ENCODE measurements around the gene ENPP6.

ENPP6 gene

DNA sequence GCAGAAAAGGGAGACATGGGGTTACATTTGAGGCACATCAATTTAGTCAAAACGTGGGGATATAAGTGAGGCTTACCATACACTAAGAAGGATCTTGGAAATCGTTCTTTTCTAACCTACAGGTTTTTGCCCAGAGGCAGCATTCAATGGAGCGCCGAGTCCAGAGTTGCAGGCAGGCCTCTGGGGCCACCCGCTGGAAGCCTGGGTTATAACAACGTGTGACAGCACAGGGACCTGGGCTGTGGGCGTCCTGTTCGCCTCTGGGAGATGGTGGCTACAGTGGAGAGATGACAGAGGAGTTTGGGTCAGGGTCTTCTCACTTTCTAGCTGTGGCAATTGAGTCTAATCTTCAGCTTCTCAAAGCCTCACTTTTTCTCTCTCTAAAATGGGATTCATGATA, 53.9 kb downstream of the ENPP6 start:
- DNase-seq (ENCODE audit: low spot score), result no peak
- no peak overlapping the region for H3K4me3 ChIP-seq (ENCODE audit: severe bottlenecking)

DNA sequence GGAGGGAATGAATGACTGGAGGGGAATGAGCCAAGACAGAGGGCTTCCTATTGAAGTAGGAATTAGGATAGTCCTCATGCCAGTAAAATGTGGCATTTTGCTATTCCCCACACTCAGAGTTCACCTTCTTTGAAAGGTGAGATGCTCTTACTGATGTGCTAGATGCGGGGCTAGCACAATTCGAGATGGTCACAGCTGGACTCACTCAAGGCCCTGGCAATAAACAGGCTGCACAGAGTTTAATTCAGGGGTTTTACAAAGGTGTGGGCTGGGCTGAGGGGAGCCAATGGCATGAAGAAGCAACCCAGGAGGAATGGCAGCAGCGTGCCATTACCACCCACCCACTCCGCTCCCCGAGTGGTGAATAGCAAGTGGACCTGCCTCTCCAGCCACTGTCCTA, 55.1 kb downstream of the ENPP6 start:
- Histone ChIP-seq H3K36me3 (ENCODE audit: low read depth) (no peaks in the 10 kb centered on the region), H3K9me3 (ENCODE audit: severe bottlenecking) (no peaks in the 10 kb centered on the region), H3K27ac (ENCODE audit: poor library complexity, severe bottlenecking) (no peak overlapping the region), H3K27me3 (ENCODE audit: insufficient read depth, poor library complexity, severe bottlenecking) (peaks cover 9% of the 10 kb centered on the region), H3K4me1 (ENCODE audit: insufficient read depth, poor library complexity, severe bottlenecking) (no peaks in the 10 kb centered on the region), H3K4me3 (ENCODE audit: severe bottlenecking) (no peak overlapping the region)
- ATAC-seq (ENCODE audit: low read depth) (no peak), DNase-seq (ENCODE audit: low spot score) (no peak)
- TF ChIP-seq, protein P1, sequence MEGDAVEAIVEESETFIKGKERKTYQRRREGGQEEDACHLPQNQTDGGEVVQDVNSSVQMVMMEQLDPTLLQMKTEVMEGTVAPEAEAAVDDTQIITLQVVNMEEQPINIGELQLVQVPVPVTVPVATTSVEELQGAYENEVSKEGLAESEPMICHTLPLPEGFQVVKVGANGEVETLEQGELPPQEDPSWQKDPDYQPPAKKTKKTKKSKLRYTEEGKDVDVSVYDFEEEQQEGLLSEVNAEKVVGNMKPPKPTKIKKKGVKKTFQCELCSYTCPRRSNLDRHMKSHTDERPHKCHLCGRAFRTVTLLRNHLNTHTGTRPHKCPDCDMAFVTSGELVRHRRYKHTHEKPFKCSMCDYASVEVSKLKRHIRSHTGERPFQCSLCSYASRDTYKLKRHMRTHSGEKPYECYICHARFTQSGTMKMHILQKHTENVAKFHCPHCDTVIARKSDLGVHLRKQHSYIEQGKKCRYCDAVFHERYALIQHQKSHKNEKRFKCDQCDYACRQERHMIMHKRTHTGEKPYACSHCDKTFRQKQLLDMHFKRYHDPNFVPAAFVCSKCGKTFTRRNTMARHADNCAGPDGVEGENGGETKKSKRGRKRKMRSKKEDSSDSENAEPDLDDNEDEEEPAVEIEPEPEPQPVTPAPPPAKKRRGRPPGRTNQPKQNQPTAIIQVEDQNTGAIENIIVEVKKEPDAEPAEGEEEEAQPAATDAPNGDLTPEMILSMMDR (IDR thresholded peaks at IDR 0.05; ENCODE audit: poor library complexity, severe bottlenecking), result no peak

More for the DNA sequence above, 53.9 kb downstream of the ENPP6 start:
- Histone ChIP-seq H3K9me3 (ENCODE audit: severe bottlenecking) (no peaks in the 10 kb centered on the region), H3K36me3 (ENCODE audit: low read depth) (no peaks in the 10 kb centered on the region), H3K27ac (ENCODE audit: poor library complexity, severe bottlenecking) (no peak overlapping the region), H3K4me1 (ENCODE audit: insufficient read depth, poor library complexity, severe bottlenecking) (no peaks in the 10 kb centered on the region), H3K27me3 (ENCODE audit: insufficient read depth, poor library complexity, severe bottlenecking) (peaks cover 8% of the 10 kb centered on the region)
- peak; percentile 61; the same call in 2 of the 3 replicates for ATAC-seq (ENCODE audit: low read depth)
- TF ChIP-seq, protein P1 (IDR thresholded peaks at IDR 0.05; ENCODE audit: poor library complexity, severe bottlenecking), result peak; percentile 56

DNA sequence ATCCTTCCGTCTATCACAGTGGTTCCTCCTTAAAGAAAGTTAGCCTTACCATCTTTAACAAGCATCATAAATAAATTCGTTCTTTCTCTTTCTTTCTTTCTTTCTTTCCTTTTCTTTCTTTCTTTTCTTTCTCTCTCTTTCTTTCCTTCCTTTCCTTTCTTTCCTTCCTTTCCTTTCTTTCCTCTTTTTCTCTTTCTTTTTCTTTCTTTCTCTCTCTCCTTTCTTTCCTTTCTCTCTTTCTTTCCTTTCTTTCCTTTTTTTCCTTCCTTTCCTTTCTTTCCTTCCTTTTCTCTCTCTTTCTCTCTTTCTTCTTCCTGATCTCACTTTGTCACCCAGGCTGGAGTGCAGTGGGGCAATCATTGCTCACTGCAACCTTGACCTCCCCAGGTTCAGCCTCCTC, 60.4 kb downstream of the ENPP6 start:
- Histone ChIP-seq H3K4me3 (ENCODE audit: severe bottlenecking) (no peak overlapping the region), H3K27ac (ENCODE audit: poor library complexity, severe bottlenecking) (no peak overlapping the region), H3K36me3 (ENCODE audit: low read depth) (no peaks in the 10 kb centered on the region), H3K27me3 (ENCODE audit: insufficient read depth, poor library complexity, severe bottlenecking) (peaks cover 9% of the 10 kb centered on the region), H3K9me3 (ENCODE audit: severe bottlenecking) (no peaks in the 10 kb centered on the region), H3K4me1 (ENCODE audit: insufficient read depth, poor library complexity, severe bottlenecking) (no peaks in the 10 kb centered on the region)
- DNase-seq (ENCODE audit: low spot score) (no peak), ATAC-seq (ENCODE audit: low read depth) (no peak)
- TF ChIP-seq, protein P1 (IDR thresholded peaks at IDR 0.05; ENCODE audit: poor library complexity, severe bottlenecking), result no peak

DNA sequence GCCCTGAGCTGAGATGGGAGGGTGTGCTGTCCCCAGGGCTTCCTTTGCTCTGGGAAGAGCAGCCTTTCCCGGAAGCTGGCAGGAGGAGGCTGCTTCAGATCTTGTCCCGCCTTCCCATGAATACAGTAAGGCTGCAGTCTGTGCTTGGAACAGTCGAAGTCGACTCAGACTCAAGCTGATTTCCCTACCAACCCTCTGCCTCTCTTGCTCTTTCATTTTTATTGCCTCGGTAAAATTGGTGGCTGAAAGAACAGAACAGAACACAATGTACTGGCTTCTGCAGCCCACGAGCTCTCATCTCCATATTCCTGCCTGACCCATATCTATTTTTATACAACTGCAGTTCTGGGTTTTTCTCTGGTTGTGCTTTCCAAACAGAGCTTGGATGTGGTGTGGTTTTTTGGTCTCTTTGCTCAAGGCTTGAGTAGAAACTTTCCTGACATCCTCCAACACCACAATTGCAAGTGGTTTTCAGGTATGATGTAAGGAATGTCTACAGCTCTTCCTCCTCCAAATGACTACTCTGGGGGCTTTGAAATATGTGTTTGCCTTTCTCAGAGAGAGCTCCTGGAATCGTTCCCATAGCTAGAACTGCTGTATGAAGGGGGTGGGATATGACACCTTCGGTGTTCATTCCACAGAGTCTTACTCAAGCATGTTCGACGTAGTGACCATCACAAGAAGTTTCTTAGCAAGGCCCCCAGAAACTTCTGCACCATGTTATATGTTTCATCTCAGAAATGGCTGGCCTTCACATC, 61.3 kb downstream of the ENPP6 start:
- H3K27me3 ChIP-seq (ENCODE audit: insufficient read depth, poor library complexity, severe bottlenecking), result peaks cover 9% of the 10 kb centered on the region
- no peak overlapping the region for H3K4me3 ChIP-seq (ENCODE audit: severe bottlenecking)
- no peaks in the 10 kb centered on the region for H3K36me3 ChIP-seq (ENCODE audit: low read depth)
- H3K27ac ChIP-seq (ENCODE audit: poor library complexity, severe bottlenecking), result no peak overlapping the region
- TF ChIP-seq, protein P1 (IDR thresholded peaks at IDR 0.05; ENCODE audit: poor library complexity, severe bottlenecking), result no peak
- ATAC-seq (ENCODE audit: low read depth) (no peak), DNase-seq (ENCODE audit: low spot score) (no peak)
- H3K9me3 ChIP-seq (ENCODE audit: severe bottlenecking), result no peaks in the 10 kb centered on the region
- H3K4me1 ChIP-seq (ENCODE audit: insufficient read depth, poor library complexity, severe bottlenecking), result no peaks in the 10 kb centered on the region

DNA sequence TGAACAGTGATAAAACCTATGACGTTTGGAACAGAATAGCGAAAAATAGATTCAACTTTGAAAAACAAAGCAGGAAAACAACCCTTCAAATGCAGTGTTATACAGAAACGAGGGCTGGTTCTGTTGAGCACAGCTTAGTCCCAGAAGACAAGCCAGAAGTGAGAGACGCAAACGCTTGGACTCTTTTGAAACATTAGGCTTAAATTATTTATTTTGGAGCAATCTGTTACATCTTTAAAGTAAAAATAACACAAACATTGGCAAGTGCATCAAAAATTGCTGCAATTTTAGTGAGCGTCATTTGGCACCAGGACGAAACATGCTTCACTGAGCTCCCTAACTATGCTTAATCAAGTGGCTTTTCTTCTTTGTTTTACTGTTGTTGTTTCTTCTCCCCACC, 63.5 kb downstream of the ENPP6 start:
- DNase-seq (ENCODE audit: low spot score) (no peak), ATAC-seq (ENCODE audit: low read depth) (no peak)
- no peaks in the 10 kb centered on the region for H3K9me3 ChIP-seq (ENCODE audit: severe bottlenecking)
- no peak overlapping the region for H3K4me3 ChIP-seq (ENCODE audit: severe bottlenecking)
- H3K4me1 ChIP-seq (ENCODE audit: insufficient read depth, poor library complexity, severe bottlenecking), result no peaks in the 10 kb centered on the region
- H3K27me3 ChIP-seq (ENCODE audit: insufficient read depth, poor library complexity, severe bottlenecking), result peaks cover 5% of the 10 kb centered on the region
- TF ChIP-seq, protein P1 (IDR thresholded peaks at IDR 0.05; ENCODE audit: poor library complexity, severe bottlenecking), result no peak
- H3K36me3 ChIP-seq (ENCODE audit: low read depth), result no peaks in the 10 kb centered on the region
- H3K27ac ChIP-seq (ENCODE audit: poor library complexity, severe bottlenecking), result no peak overlapping the region
